Neural cell (in vitro differentiated cells): ENCODE data around the gene GSG1L.

Experiments used
- EP300 ChIP-seq: fragments of 450-650 bp; conservative IDR thresholded peaks from 2 replicates; pipeline ENCODE4 v1.6.1; 2014; ENCODE audit warnings: antibody characterized with exemption, mild to moderate bottlenecking, moderate library complexity; ENCODE audit not compliant: poor library complexity, severe bottlenecking
- EZH2 ChIP-seq: fragments of 200-600, 300-800 bp; shearing (Covaris generic), sonication (generic); IDR thresholded peaks from 2 replicates; pipeline ENCODE4 v1.6.1; 2014; ENCODE audit warnings: antibody characterized with exemption, low read length, borderline replicate concordance, mild to moderate bottlenecking; ENCODE audit not compliant: insufficient read depth, poor library complexity, severe bottlenecking
- MXI1 ChIP-seq: fragments of 450-650 bp; conservative IDR thresholded peaks from 2 replicates; pipeline ENCODE4 v1.6.1; 2014; ENCODE audit warnings: antibody characterized with exemption, mild to moderate bottlenecking; ENCODE audit not compliant: poor library complexity, severe bottlenecking
- POLR2AphosphoS5 ChIP-seq: IDR thresholded peaks from 2 replicates; pipeline ENCODE4 v1.6.1; 2012
- RAD21 ChIP-seq: fragments of 450-650 bp; conservative IDR thresholded peaks from 2 replicates; pipeline ENCODE4 v1.6.1; 2014; ENCODE audit warnings: antibody characterized with exemption, mild to moderate bottlenecking, moderate library complexity
- SMC3 ChIP-seq: fragments of 450-650 bp; conservative IDR thresholded peaks from 2 replicates; pipeline ENCODE4 v1.6.1; 2014; ENCODE audit warnings: antibody characterized with exemption, mild to moderate bottlenecking, moderate library complexity; ENCODE audit not compliant: poor library complexity
- TAF1 ChIP-seq: IDR thresholded peaks from 2 replicates; pipeline ENCODE4 v1.6.1; 2012; ENCODE audit warnings: low read depth
- TF ChIP-seq, protein P1 (sequence below): fragments of 450-650 bp; IDR thresholded peaks from 2 replicates; pipeline ENCODE4 v1.5.1; 2014; ENCODE audit warnings: antibody characterized with exemption, mild to moderate bottlenecking, moderate library complexity; ENCODE audit not compliant: poor library complexity, severe bottlenecking
- TF ChIP-seq, protein P2 (sequence below): IDR thresholded peaks from 2 replicates; pipeline ENCODE4 v1.6.1; 2012; ENCODE audit warnings: borderline replicate concordance

DNA sequence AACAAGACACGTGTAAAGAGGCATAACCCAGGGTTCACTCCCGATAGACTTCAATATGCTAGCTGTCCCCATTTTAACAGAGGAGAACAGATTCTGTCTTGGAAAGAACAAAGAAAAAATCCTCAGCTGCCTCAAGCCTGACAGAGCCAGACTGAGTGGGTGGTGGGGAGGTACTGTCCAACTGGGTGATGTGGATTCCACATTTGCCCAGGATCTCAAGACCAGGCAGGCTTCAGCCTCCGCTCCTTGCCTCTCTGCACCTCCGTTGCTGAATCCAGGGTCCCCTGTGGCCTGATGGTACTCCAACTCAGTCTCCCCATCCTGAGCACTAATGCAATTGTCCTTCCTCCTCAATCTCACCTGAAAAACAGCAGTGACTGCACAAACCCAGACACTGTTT, 163.8 kb downstream of the GSG1L start:
- TF ChIP-seq, protein P1, sequence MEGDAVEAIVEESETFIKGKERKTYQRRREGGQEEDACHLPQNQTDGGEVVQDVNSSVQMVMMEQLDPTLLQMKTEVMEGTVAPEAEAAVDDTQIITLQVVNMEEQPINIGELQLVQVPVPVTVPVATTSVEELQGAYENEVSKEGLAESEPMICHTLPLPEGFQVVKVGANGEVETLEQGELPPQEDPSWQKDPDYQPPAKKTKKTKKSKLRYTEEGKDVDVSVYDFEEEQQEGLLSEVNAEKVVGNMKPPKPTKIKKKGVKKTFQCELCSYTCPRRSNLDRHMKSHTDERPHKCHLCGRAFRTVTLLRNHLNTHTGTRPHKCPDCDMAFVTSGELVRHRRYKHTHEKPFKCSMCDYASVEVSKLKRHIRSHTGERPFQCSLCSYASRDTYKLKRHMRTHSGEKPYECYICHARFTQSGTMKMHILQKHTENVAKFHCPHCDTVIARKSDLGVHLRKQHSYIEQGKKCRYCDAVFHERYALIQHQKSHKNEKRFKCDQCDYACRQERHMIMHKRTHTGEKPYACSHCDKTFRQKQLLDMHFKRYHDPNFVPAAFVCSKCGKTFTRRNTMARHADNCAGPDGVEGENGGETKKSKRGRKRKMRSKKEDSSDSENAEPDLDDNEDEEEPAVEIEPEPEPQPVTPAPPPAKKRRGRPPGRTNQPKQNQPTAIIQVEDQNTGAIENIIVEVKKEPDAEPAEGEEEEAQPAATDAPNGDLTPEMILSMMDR: no peak
- TF ChIP-seq RAD21 (no peak), POLR2AphosphoS5 (no peak), EP300 (no peak), MXI1 (no peak), EZH2 (no peak), SMC3 (no peak), TAF1 (no peak)
- TF ChIP-seq, protein P2, sequence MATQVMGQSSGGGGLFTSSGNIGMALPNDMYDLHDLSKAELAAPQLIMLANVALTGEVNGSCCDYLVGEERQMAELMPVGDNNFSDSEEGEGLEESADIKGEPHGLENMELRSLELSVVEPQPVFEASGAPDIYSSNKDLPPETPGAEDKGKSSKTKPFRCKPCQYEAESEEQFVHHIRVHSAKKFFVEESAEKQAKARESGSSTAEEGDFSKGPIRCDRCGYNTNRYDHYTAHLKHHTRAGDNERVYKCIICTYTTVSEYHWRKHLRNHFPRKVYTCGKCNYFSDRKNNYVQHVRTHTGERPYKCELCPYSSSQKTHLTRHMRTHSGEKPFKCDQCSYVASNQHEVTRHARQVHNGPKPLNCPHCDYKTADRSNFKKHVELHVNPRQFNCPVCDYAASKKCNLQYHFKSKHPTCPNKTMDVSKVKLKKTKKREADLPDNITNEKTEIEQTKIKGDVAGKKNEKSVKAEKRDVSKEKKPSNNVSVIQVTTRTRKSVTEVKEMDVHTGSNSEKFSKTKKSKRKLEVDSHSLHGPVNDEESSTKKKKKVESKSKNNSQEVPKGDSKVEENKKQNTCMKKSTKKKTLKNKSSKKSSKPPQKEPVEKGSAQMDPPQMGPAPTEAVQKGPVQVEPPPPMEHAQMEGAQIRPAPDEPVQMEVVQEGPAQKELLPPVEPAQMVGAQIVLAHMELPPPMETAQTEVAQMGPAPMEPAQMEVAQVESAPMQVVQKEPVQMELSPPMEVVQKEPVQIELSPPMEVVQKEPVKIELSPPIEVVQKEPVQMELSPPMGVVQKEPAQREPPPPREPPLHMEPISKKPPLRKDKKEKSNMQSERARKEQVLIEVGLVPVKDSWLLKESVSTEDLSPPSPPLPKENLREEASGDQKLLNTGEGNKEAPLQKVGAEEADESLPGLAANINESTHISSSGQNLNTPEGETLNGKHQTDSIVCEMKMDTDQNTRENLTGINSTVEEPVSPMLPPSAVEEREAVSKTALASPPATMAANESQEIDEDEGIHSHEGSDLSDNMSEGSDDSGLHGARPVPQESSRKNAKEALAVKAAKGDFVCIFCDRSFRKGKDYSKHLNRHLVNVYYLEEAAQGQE: no peak
